ENCODE measurements around the gene CARD19.

DNA sequence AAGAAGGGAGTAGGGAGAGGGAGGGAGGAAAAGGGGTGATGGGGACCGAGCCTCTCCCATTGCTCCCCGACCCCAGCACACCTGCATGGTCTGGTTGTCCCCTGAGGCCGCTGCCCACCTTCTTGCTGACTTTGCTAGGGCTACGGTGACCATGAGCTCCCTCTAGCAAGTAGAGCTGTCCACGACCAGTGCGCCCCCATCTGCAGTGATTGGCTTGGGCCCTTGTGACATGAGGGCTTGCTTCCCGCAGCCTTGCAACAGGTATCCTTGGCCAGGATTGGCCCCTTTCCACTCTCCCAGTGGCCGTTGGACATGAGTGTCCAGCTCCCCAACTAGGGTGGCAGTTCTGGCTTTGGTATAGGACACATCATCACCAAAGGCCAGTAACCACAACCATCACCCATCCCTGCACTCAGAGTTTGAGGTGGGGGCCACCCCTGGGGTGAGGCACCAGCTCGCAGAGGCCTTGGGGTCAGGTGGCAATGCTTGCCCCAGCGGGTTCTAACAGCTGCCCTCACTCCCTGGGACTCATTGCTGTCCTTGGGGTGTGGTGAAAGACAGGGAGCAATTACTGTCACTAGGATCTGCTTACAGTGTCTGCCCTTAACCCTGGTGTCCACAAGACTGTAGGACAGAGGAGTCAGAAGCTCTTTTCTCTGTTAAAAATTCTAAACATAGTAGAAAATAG, 55.2 kb downstream of the CARD19 start:
- TF ChIP-seq, protein P1, sequence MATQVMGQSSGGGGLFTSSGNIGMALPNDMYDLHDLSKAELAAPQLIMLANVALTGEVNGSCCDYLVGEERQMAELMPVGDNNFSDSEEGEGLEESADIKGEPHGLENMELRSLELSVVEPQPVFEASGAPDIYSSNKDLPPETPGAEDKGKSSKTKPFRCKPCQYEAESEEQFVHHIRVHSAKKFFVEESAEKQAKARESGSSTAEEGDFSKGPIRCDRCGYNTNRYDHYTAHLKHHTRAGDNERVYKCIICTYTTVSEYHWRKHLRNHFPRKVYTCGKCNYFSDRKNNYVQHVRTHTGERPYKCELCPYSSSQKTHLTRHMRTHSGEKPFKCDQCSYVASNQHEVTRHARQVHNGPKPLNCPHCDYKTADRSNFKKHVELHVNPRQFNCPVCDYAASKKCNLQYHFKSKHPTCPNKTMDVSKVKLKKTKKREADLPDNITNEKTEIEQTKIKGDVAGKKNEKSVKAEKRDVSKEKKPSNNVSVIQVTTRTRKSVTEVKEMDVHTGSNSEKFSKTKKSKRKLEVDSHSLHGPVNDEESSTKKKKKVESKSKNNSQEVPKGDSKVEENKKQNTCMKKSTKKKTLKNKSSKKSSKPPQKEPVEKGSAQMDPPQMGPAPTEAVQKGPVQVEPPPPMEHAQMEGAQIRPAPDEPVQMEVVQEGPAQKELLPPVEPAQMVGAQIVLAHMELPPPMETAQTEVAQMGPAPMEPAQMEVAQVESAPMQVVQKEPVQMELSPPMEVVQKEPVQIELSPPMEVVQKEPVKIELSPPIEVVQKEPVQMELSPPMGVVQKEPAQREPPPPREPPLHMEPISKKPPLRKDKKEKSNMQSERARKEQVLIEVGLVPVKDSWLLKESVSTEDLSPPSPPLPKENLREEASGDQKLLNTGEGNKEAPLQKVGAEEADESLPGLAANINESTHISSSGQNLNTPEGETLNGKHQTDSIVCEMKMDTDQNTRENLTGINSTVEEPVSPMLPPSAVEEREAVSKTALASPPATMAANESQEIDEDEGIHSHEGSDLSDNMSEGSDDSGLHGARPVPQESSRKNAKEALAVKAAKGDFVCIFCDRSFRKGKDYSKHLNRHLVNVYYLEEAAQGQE (IDR thresholded peaks at IDR 0.05; ENCODE audit: unreplicated experiment), result no peak
- TF ChIP-seq, protein P2, sequence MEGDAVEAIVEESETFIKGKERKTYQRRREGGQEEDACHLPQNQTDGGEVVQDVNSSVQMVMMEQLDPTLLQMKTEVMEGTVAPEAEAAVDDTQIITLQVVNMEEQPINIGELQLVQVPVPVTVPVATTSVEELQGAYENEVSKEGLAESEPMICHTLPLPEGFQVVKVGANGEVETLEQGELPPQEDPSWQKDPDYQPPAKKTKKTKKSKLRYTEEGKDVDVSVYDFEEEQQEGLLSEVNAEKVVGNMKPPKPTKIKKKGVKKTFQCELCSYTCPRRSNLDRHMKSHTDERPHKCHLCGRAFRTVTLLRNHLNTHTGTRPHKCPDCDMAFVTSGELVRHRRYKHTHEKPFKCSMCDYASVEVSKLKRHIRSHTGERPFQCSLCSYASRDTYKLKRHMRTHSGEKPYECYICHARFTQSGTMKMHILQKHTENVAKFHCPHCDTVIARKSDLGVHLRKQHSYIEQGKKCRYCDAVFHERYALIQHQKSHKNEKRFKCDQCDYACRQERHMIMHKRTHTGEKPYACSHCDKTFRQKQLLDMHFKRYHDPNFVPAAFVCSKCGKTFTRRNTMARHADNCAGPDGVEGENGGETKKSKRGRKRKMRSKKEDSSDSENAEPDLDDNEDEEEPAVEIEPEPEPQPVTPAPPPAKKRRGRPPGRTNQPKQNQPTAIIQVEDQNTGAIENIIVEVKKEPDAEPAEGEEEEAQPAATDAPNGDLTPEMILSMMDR (conservative IDR thresholded peaks at IDR 0.05; ENCODE audit: low read depth in 2 of 2), result peak in 1 of 2 experiments; percentile 58; a peak in 2 of 4 replicates
- TF ChIP-seq JUNB (IDR thresholded peaks at IDR 0.05; ENCODE audit: unreplicated experiment) (no peak), POLR2AphosphoS5 (IDR thresholded peaks at IDR 0.05; ENCODE audit: low read depth) (no peak), EZH2 (IDR thresholded peaks at IDR 0.05; ENCODE audit: low read depth, unreplicated experiment) (no peak), CREB1 (CRISPR knock-in tag; IDR thresholded peaks at IDR 0.05; ENCODE audit: low read depth) (no peak), ZNF114 (CRISPR knock-in tag; IDR thresholded peaks at IDR 0.05) (no peak), EZH2phosphoT487 (IDR thresholded peaks at IDR 0.05; ENCODE audit: unreplicated experiment) (no peak), ZNF331 (CRISPR knock-in tag; IDR thresholded peaks at IDR 0.05; ENCODE audit: low read depth) (no peak)
- TF ChIP-seq, protein P3, sequence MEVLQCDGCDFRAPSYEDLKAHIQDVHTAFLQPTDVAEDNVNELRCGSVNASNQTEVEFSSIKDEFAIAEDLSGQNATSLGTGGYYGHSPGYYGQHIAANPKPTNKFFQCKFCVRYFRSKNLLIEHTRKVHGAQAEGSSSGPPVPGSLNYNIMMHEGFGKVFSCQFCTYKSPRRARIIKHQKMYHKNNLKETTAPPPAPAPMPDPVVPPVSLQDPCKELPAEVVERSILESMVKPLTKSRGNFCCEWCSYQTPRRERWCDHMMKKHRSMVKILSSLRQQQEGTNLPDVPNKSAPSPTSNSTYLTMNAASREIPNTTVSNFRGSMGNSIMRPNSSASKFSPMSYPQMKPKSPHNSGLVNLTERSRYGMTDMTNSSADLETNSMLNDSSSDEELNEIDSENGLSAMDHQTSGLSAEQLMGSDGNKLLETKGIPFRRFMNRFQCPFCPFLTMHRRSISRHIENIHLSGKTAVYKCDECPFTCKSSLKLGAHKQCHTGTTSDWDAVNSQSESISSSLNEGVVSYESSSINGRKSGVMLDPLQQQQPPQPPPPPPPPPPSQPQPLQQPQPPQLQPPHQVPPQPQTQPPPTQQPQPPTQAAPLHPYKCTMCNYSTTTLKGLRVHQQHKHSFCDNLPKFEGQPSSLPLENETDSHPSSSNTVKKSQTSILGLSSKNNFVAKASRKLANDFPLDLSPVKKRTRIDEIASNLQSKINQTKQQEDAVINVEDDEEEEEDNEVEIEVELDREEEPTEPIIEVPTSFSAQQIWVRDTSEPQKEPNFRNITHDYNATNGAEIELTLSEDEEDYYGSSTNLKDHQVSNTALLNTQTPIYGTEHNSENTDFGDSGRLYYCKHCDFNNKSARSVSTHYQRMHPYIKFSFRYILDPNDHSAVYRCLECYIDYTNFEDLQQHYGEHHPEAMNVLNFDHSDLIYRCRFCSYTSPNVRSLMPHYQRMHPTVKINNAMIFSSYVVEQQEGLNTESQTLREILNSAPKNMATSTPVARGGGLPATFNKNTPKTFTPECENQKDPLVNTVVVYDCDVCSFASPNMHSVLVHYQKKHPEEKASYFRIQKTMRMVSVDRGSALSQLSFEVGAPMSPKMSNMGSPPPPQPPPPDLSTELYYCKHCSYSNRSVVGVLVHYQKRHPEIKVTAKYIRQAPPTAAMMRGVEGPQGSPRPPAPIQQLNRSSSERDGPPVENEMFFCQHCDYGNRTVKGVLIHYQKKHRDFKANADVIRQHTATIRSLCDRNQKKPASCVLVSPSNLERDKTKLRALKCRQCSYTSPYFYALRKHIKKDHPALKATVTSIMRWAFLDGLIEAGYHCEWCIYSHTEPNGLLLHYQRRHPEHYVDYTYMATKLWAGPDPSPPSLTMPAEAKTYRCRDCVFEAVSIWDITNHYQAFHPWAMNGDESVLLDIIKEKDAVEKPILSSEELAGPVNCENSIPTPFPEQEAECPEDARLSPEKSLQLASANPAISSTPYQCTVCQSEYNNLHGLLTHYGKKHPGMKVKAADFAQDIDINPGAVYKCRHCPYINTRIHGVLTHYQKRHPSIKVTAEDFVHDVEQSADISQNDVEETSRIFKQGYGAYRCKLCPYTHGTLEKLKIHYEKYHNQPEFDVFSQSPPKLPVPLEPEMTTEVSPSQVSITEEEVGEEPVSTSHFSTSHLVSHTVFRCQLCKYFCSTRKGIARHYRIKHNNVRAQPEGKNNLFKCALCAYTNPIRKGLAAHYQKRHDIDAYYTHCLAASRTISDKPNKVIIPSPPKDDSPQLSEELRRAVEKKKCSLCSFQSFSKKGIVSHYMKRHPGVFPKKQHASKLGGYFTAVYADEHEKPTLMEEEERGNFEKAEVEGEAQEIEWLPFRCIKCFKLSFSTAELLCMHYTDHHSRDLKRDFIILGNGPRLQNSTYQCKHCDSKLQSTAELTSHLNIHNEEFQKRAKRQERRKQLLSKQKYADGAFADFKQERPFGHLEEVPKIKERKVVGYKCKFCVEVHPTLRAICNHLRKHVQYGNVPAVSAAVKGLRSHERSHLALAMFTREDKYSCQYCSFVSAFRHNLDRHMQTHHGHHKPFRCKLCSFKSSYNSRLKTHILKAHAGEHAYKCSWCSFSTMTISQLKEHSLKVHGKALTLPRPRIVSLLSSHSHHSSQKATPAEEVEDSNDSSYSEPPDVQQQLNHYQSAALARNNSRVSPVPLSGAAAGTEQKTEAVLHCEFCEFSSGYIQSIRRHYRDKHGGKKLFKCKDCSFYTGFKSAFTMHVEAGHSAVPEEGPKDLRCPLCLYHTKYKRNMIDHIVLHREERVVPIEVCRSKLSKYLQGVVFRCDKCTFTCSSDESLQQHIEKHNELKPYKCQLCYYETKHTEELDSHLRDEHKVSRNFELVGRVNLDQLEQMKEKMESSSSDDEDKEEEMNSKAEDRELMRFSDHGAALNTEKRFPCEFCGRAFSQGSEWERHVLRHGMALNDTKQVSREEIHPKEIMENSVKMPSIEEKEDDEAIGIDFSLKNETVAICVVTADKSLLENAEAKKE (CRISPR knock-in tag; IDR thresholded peaks at IDR 0.05), result no peak
- TF ChIP-seq, protein P4, sequence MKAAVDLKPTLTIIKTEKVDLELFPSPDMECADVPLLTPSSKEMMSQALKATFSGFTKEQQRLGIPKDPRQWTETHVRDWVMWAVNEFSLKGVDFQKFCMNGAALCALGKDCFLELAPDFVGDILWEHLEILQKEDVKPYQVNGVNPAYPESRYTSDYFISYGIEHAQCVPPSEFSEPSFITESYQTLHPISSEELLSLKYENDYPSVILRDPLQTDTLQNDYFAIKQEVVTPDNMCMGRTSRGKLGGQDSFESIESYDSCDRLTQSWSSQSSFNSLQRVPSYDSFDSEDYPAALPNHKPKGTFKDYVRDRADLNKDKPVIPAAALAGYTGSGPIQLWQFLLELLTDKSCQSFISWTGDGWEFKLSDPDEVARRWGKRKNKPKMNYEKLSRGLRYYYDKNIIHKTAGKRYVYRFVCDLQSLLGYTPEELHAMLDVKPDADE (IDR thresholded peaks at IDR 0.05), result no peak
